ENCODE measurements around the gene RAB7B.
"Not testable (repeated sequence)": the region's sequence is repeated elsewhere in the genome, so short reads cannot be mapped to it uniquely, and the experiment has no call there.

Gene RAB7B

DNA sequence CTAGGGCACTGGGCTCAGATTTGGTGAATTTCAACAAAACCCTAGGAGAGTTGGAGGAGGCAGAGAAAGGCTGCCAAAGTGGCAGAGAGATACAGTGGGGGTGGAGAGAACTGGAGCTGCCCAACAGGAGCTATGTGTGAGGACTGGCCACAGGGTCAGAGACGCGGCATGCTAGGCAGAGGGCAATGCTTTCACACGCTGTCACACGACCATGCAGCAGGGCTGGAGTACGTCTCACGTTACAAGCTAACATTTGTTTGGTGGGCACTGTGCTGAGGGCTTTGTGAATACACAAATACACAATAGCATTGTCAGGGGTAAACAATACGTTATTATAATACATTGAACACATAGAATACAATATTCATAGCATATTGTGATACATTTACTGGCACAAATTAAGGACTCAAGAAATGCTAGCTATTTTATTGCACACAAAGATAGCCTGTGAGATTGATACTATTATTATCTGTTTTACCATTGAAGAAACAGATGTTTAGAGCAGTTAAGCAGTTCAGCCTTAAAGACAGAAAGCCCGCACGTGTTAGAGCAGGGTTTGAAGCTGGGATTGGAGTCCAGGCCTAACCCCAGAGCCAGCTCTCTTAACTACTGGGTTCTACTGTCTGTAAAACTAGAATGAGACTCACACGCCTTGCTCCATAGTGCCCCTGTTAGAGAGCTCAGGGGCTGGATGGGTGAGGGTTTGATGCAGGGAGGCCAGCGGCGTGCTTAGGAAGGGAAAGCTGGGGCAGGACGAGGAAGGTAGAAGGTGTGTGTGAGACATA, 4.5 kb downstream of the RAB7B start:
- DNase-seq = peak in 49 of 56 donors; percentile 10 to 87 (median 57)

GRCh38 chr1:205996641-205997040, 6.6 kb downstream of the RAB7B start:
- DNase-seq = not testable (repeated sequence)

DNA sequence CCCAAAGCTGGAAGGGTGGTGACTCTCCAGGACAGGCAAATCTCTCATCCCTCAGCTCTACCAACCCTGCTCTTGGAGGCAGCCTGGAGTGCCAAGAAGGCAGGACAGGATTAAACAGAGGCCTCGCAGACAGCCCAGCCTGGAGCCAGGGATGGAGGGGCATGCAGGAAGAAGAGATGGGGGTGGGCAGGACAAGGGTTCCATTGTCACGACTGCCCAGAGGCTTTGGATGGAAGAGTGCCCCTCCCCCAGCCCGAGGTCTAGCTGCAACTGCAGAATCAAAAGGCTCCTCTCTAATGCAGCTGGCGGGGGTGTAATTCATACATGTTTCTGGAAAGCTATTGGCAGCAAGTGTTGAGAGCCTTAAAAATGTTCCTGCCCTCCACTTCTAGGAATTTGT, 8.8 kb downstream of the RAB7B start:
- DNase-seq = peak in 54 of 56 donors; percentile 38 to 97 (median 88)

- DNase-seq = no peak
Measured at GRCh38 chr1:205993068-205993467, 10.1 kb downstream of the RAB7B start.

DNA sequence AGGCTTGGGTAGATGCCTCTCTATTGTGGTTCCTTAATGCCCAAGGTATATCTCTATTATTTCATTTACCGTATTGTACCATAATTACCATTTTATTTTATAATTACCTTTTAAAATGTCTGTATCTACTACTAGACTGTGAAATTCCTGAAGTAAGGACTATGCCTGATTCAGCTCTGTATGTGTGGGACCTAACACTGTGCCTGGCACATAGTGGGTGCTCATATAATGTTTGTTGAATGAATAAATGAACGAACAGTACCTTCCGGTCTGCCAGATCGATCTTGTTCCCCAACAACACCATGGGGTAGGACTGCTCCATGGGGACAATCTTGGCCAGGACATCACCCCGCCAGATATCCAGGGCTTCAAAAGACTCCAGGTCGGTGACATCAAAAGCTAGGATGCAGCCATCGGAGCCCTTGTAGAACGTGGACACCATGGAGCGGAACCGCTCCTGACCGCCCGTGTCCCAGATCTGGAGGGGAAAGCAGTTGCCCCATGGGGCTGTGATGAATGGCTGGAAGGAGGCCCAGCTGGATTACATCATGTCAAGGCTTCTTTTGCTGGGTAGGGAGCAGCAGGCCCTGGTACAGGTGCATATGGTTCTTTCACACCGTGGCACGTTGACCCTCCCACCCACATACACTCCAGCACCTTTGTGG, 10.8 kb downstream of the RAB7B start:
- peak in 1 of 56 donors; percentile 22 for DNase-seq

- DNase-seq = no peak
Measured at GRCh38 chr1:205991237-205991636, 12.0 kb downstream of the RAB7B start.

DNA sequence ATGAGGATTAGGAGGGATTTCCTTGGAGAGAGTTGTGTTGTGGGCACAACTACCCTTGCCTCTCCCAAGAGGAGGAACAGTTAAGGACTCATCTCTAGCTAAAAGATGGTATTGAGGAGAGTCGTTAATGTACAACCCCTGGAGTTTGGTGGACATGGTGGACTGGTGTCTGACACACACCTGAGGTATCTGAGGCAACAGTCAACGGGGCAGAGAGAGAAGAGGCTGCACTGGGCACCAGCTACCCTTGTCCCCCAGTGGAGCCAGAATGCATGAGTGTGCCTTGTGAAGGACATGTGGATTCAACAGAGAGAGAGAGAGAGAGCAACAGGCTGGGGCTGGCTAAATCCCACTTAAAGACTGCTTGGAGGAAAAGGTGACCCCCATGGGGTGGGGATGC, 13.0 kb downstream of the RAB7B start:
- no peak for DNase-seq

- DNase-seq = no peak
Measured at GRCh38 chr1:205989786-205990185, 13.4 kb downstream of the RAB7B start.

DNA sequence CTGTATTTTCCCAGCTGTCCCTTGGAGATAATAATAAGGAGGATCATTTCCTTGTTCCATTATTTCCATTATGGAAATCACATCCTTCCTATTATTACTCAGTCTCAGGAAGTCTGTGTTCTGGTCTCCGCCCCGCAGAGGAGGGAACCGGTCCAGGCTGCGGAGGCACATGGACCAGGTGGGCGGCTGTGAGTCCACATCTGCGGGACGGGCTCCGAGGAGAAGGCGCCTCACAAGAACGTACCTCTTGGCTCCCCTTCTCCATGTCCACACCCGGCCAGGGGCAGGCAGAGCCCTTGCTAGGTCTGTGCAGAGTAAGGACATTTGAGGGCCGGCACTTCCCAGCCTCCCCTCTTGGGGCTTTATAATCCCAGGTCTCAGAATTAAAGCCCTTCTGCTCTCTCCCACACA, 14.6 kb downstream of the RAB7B start:
- DNase-seq = no peak

- DNase-seq = no peak
Measured at GRCh38 chr1:205986861-205987260, 16.3 kb downstream of the RAB7B start.

GRCh38 chr1:205986292-205986691, 16.9 kb downstream of the RAB7B start:
- DNase-seq = no peak

DNA sequence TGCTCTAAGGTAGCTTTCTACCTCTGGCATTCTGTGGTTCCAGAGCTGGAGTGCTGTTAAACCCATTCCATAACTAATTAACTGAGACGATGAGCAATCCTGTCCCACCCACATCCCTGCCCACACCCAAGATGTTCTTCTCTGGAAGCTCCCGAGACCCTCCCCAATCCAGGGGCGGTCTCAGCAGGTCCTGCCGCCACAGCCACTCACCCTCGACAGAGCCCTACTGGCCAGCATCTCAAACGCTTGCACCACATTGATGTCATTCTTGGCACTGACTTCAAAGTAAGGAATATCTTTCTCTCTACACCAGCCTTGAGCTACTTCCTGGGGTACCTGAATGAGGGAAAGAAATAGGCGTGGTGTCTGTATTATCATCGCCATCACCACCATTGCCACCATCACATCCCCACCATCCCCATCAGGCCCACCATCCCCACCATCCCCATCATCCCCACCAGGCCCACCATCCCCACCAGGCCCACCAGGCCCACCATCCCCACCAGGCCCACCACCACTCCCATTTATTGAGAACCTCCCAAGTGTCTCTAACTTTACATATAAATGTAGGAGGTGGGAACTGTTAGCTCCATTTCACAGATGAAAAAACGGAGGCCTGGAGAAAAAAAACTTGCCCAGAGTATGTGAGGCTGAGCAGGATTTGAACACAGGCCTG, 17.7 kb downstream of the RAB7B start:
- DNase-seq = no peak

- DNase-seq = peak in 49 of 56 donors; percentile 16 to 87 (median 56)
Measured at GRCh38 chr1:205983925-205984725, 19.1 kb downstream of the RAB7B start.

- DNase-seq = no peak
Measured at GRCh38 chr1:205981257-205981656, 21.9 kb downstream of the RAB7B start.

DNA sequence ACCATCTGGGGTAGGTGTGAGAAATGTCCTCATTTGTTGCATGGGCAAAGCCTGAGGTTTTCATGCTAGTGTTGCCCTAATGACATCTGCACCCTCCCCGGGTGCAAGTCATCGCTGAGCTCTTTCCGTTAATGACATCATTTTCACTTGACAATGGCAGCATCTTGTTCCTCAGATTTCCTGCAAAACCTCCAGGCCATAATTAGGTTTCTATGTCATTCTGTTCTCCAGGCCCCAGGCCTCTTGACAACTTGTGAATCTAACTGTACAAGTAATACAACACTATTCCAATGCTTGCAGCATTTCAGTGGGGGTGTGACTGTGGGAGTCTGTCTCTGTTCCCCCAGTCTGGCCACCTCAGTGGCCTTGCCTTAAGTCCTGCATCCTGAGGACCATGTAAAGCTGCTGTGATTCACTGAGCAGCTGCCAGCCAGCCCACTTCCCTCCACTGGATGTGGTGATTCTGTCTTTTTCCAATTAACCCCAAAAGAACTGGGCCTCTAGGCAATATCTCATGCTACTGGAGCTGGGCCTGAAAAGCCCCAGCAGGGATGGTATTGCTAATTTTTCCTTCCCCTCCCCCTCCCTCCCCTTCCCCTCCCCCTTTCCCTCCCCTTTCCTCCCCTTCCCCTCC, 22.8 kb downstream of the RAB7B start:
- peak in 1 of 56 donors; percentile 8 for DNase-seq

DNA sequence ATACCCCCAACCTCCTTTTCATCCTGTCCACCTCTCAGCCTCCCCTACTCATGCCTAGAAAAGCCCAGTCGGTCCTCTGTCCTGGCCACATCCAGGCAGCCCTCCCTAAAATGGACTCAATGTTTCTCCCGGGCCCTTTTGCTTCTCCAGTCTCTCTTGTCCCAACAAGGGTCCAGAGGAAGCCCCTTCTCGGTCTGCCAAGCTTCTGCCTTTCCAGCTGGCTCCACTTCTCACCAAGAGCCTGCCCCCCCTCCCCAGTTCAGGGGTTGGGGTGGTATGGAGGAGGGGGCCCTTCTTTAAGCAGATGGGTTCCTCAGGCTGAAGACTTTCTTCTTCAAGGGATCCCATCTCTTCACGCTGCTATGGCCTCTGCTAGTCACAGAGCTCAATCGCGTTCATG, 23.9 kb downstream of the RAB7B start:
- DNase-seq = no peak

DNA sequence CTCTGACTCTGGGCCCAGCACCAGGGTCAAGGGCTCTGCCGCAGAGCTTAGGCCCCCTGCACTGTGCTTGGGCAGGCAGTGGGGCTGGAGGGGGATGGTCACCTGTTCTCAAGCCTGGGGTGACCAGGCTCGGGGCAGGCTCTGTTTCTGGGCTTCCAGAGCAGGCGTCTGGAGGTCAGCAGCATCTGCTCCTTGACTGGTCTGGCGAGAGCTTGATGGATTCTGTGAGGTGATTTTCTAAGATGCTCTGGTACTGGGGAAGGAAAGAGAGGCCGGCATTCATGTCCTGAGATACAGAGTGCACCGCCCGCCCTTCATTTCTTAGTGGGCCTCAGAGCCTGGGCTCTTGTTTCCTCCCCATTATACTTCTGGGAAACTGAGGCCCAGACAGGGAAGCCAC, 24.5 kb downstream of the RAB7B start:
- no peak for DNase-seq

GRCh38 chr1:205977402-205978014, 25.7 kb downstream of the RAB7B start:
- DNase-seq = peak in 53 of 56 donors; percentile 7 to 86 (median 66)

GRCh38 chr1:205976708-205977401, 26.3 kb downstream of the RAB7B start:
- peak in 29 of 56 donors; percentile 6 to 72 (median 42) for DNase-seq

- no peak for DNase-seq
Measured at GRCh38 chr1:205976036-205976435, 27.2 kb downstream of the RAB7B start.

All from nucleus accumbens (tissue), 56 donors.